22Rv1 (cell line): ENCODE measurements around the gene PCP2.

Source experiments
- ZFX ChIP-seq: fragments of 450-650 bp; IDR thresholded peaks from 2 replicates; pipeline ENCODE4 v1.6.1; 2017; ENCODE audit warnings: antibody characterized with exemption, borderline replicate concordance
- TF ChIP-seq, protein P1 (sequence below): fragments of 450-650 bp; IDR thresholded peaks from 2 replicates; pipeline ENCODE4 v1.5.1; 2017; ENCODE audit warnings: mild to moderate bottlenecking

DNA sequence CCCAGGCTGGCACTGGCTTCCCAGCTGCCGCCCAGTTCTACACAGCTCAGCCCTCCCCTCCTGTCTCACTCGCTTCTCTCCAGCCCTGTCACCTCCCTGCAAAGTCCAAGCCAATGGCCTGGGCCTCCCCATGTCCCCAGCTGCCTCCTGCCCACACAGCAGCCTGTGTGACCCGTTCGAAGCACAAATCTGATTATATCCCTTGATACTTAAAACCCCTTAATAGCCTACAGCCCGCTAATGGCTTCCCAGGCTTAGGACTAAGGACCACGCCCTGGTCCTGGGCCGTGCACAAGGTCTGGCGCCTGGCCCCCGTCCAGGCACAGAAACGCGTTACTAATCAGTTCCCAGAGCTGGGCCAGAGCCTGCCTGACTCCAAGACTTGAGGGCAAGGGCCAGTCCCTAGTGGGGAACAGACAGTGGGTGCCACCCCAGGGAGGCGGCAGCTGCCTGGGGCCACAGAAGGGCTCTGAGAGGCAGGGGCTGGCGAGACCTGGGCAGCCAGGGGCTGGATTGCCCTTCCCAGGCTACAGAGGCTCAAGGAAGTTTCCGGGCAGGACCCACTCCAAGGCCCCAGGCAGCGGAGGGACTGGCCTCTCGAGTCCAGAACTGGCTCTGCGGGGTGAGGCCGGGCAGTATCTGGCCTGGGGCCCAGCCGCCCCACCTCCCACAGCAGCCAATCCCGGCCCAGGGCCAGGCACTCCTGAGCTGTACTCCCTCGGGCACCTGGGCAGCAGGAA is 14.6 kb downstream of the PCP2 start:
- TF ChIP-seq, protein P1, sequence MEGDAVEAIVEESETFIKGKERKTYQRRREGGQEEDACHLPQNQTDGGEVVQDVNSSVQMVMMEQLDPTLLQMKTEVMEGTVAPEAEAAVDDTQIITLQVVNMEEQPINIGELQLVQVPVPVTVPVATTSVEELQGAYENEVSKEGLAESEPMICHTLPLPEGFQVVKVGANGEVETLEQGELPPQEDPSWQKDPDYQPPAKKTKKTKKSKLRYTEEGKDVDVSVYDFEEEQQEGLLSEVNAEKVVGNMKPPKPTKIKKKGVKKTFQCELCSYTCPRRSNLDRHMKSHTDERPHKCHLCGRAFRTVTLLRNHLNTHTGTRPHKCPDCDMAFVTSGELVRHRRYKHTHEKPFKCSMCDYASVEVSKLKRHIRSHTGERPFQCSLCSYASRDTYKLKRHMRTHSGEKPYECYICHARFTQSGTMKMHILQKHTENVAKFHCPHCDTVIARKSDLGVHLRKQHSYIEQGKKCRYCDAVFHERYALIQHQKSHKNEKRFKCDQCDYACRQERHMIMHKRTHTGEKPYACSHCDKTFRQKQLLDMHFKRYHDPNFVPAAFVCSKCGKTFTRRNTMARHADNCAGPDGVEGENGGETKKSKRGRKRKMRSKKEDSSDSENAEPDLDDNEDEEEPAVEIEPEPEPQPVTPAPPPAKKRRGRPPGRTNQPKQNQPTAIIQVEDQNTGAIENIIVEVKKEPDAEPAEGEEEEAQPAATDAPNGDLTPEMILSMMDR: no peak
- no peak for TF ChIP-seq ZFX
